GM12872 (cell line): Measurements from ENCODE around the gene IL4R.
A peak's percentile ranks its signal among the peaks of the same experiment; 100 is the strongest.

ENCODE experiments used
- CTCF ChIP-seq: IDR thresholded peaks from 3 replicates; pipeline ENCODE4 v1.5.1; 2011; ENCODE audit warnings: low read depth, mild to moderate bottlenecking, low read length, moderate library complexity; ENCODE audit not compliant: insufficient read depth

IL4R gene

GRCh38 chr16:27347930-27348685 lies 34.3 kb downstream of the IL4R start:
- TF ChIP-seq CTCF: no peak

DNA sequence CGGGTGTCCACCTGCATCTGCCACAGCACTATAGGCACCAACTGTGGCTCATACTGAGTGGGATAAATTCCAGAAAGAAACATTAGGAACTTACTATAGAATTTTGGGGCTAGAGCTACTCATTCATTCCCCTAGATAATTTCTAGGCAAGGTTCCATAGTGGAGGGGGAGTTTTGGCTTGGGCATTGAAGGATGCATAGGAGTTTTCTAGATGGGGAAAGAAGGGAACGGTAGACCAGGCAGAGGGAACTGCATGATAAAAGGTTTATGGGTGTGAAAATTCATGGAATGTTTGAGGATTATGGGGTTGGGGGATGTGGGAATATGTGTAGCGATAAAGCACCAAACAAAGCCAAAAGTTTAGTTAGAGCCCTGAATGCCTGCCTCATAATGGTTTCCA lies 35.5 kb downstream of the IL4R start:
- no peak for TF ChIP-seq CTCF

GRCh38 chr16:27350006-27350405 lies 36.2 kb downstream of the IL4R start:
- TF ChIP-seq CTCF: no peak

DNA sequence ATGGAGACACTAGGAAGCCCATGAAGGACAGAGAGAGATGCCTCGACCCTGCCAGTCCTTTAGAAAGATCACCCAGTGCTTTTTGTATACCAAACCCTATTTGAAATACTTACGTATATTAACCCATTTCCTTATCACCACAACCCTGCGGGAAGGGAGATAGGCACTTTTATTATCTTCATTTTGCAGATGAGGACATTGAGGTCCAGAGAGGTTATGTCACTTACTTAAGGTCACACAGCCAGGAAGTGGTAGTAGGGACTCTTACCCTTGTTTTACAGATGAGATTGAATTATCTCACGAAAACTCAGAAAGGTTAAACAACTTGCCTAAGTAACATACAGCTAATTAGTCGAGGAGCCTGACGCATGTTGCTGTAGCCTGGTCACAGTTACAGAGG lies 38.2 kb downstream of the IL4R start:
- TF ChIP-seq CTCF: no peak

DNA sequence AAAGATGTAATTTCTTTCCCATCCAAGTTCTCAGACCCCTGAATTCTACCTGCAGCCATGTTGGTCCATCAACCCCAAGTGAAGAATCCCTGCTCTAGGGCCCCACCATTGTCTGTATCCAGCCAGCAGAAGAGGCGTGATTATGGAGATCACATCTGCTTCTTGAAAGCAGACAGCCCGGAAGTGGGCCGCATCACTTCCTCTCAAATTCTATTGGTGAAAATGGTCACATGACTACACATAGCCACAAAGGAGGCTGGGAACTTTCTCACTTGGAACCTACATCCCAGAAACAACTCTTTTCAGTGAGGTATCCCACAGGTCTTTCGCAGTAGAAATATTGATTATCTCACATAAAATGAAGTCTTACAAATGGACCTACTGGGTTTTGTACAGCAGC lies 40.1 kb downstream of the IL4R start:
- TF ChIP-seq CTCF: no peak

DNA sequence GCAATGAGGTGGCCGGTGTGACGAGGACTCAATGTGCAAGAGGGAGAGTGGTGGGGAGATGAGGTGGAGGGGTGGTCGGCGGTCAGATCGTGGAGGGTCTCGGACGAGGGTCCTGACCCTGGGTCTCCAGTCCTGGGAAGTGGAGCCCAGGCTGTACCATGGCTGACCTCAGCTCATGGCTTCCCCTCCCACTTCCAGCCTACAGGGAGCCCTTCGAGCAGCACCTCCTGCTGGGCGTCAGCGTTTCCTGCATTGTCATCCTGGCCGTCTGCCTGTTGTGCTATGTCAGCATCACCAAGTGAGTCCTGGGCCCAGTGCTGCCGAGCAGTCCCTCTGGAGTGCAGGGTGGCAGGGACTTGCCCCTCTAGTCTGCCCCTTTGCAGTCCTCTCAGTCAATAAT lies 41.8 kb downstream of the IL4R start:
- TF ChIP-seq CTCF: peak; percentile 65

- no peak for TF ChIP-seq CTCF
These were observed 43.0 kb downstream of the IL4R start for GRCh38 chr16:27356794-27357193.

DNA sequence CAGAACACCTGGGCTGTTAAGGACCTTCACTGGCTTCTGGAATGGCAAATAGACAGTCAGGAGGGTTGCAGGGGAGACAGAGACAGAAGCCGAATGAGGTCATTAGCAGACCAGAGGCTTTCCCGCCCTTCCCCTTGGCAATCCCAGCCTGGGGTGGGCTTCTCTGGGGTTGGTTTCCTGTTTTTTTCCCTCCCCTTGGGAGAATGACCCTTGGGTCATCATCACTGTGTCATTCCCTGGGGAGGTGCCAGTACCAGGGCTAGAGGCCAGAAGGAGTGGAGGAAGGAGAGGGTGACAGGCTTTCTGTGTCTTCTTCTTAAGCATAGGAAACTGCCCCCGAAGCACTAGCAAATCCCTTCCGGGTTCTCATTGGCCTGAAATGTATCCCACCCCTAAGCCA lies 45.3 kb downstream of the IL4R start:
- no peak for TF ChIP-seq CTCF
